HepG2 (cell line): Measurements from ENCODE around the gene ZNF222. TPM values are rescaled to one million over a fixed set of nuclear protein-coding genes. Genes with fewer than 3 reads are reported as not detected.

Experiments
- ATAC-seq: fragments of 200-7000 bp; cut with Tn5 transposase; 3 replicates; pipeline ENCODE4 v1.9.1; 2020; ENCODE audit warnings: mild to moderate bottlenecking, moderate library complexity
- BruUV-seq: library from RNA; stranded (reverse); fragments of 400-500 nt; replicated peaks from 2 replicates; lab custom pipeline; 2021; lab: Mats Ljungman, UMichigan
- CTCF ChIA-PET: fragments of 300-600 bp; formaldehyde crosslinking; extraction: SDS; loops from one replicate; lab custom pipeline; 2021; ENCODE audit warnings: low total read pairs, inconsistent platforms, low intra/inter-chr PET ratio; lab: Yijun Ruan, JAX
- POLR2A ChIA-PET: fragments of 350-600 bp; sonication (Branson Sonifier 250); formaldehyde crosslinking; loops from one replicate; lab custom pipeline; 2020; ENCODE audit warnings: antibody characterized with exemption, inconsistent platforms; lab: Yijun Ruan, JAX
- DNase-seq: peaks from one replicate; pipeline ENCODE4 v3.0.0-alpha.2; 2015; ENCODE audit warnings: low spot score
- FAIRE-seq: peaks from 3 replicates; lab custom pipeline; 2011; peaks lifted over from hg19 to GRCh38; lab: Jason Lieb, UNC
- H2AFZ ChIP-seq: one replicate; pipeline ENCODE4 v1.6.1; 2011; ENCODE audit warnings: low read length, inconsistent platforms
- H3K27ac ChIP-seq: fragments of 300-600 bp; 3 replicates; pipeline ENCODE4 v1.8.0; 2011; ENCODE audit warnings: mixed run types, mild to moderate bottlenecking, mixed read lengths, low read length, inconsistent platforms; ENCODE audit not compliant: insufficient read depth; ENCODE audit errors: extremely low read length
- H3K27me3 ChIP-seq, 2 experiments: fragments of 200-600 bp in 1 of 2; 2 replicates in 1 of 2; 3 replicates in 1 of 2; pipeline versions ENCODE4 v1.6.0 to v1.8.0; 2011; ENCODE audit warnings: low read length in 2 of 2, mild to moderate bottlenecking in 2 of 2, moderate library complexity in 2 of 2, inconsistent platforms in 1 of 2; ENCODE audit not compliant: insufficient read depth in 2 of 2, control insufficient read depth in 1 of 2
- H3K36me3 ChIP-seq, 2 experiments: fragments of 200-600 bp in 1 of 2; replicated peaks in 1 of 2; 2 replicates in 1 of 2; 3 replicates in 1 of 2; pipeline versions ENCODE4 v1.5.1 to v1.8.0; 2011; ENCODE audit warnings: low read length in 2 of 2, inconsistent platforms in 1 of 2; ENCODE audit not compliant: insufficient read depth in 2 of 2, control insufficient read depth in 1 of 2
- H3K4me1 ChIP-seq: 2 replicates; pipeline ENCODE4 v1.5.1; 2012; ENCODE audit warnings: low read length, inconsistent platforms; ENCODE audit not compliant: insufficient read depth
- H3K4me2 ChIP-seq: 2 replicates; pipeline ENCODE4 v1.6.0; 2011; ENCODE audit warnings: low read depth, low read length, inconsistent platforms
- H3K4me3 ChIP-seq, 3 experiments: fragments of 200-600 bp in 1 of 3; sonication (generic), shearing (Covaris generic) in 1 of 3; replicated peaks in 1 of 3; 2 replicates each; pipeline ENCODE4 v1.5.1; 2011 to 2016; ENCODE audit warnings: low read length in 3 of 3, inconsistent platforms in 2 of 3, low read depth in 2 of 3, mild to moderate bottlenecking in 2 of 3, control low read depth in 1 of 3, mixed read lengths in 1 of 3; ENCODE audit not compliant: insufficient read depth in 1 of 3
- H3K79me2 ChIP-seq: one replicate; pipeline ENCODE4 v1.6.1; 2011; ENCODE audit warnings: low read length, inconsistent platforms; ENCODE audit not compliant: insufficient read depth
- H3K9ac ChIP-seq: 2 replicates; pipeline ENCODE4 v1.6.0; 2011; ENCODE audit warnings: mild to moderate bottlenecking, low read depth, low read length, inconsistent platforms; ENCODE audit not compliant: insufficient read depth
- H3K9me3 ChIP-seq: 2 replicates; pipeline ENCODE4 v1.5.1; 2012; ENCODE audit warnings: mild to moderate bottlenecking, low read length
- H4K20me1 ChIP-seq: 2 replicates; pipeline ENCODE4 v1.6.0; 2011; ENCODE audit warnings: inconsistent platforms, mild to moderate bottlenecking, low read length, moderate library complexity; ENCODE audit not compliant: insufficient read depth
- CEBPB ChIP-seq: IDR thresholded peaks from 2 replicates; pipeline ENCODE4 v1.6.1; 2011; ENCODE audit warnings: low read depth, low read length, improper control_type of control experiment, borderline replicate concordance
- DNMT3B ChIP-seq: conservative IDR thresholded peaks from 2 replicates; pipeline ENCODE4 v1.6.1; 2016; ENCODE audit warnings: missing biosample characterization, control low read depth
- E2F1 ChIP-seq: sonication (generic); formaldehyde crosslinking; IDR thresholded peaks from 2 replicates; pipeline ENCODE4 v1.5.0; 2020; ENCODE audit warnings: missing genetic modification reagents
- KDM2A ChIP-seq: sonication (generic); formaldehyde crosslinking; IDR thresholded peaks from 2 replicates; pipeline ENCODE4 v1.4.0; 2020; ENCODE audit warnings: low read depth, missing genetic modification reagents, borderline replicate concordance
- MEF2D ChIP-seq: sonication (generic); formaldehyde crosslinking; IDR thresholded peaks from 2 replicates; pipeline ENCODE4 v1.5.1; 2020; ENCODE audit warnings: mild to moderate bottlenecking, missing genetic modification reagents
- NR2F6 ChIP-seq, 2 experiments: IDR thresholded peaks; 2 replicates each; pipeline ENCODE4 v1.6.1; 2016; ENCODE audit warnings: antibody characterized with exemption in 1 of 2, mild to moderate bottlenecking in 1 of 2
- PBX2 ChIP-seq: IDR thresholded peaks from 2 replicates; pipeline ENCODE4 v1.6.1; 2016; ENCODE audit warnings: control low read depth
- POLR2AphosphoS2 ChIP-seq: IDR thresholded peaks from 2 replicates; pipeline ENCODE4 v1.6.1; 2011; ENCODE audit warnings: low read depth, low read length, improper control_type of control experiment
- RAD21 ChIP-seq: fragments of 450-650 bp; formaldehyde crosslinking; IDR thresholded peaks from 2 replicates; pipeline ENCODE4 v1.5.0; 2020; ENCODE audit warnings: mild to moderate bottlenecking
- SCMH1 ChIP-seq: sonication (generic); formaldehyde crosslinking; IDR thresholded peaks from 2 replicates; pipeline ENCODE4 v1.9.0; 2021; ENCODE audit warnings: missing genetic modification reagents, mild to moderate bottlenecking, borderline replicate concordance
- SOX13 ChIP-seq, 3 experiments: fragments of 450-650 bp in 1 of 3; sonication (generic) in 1 of 3; formaldehyde crosslinking in 1 of 3; IDR thresholded peaks in 2 of 3; conservative IDR thresholded peaks in 1 of 3; 2 replicates each; pipeline versions ENCODE4 v1.5.0 to v1.6.1; 2016 to 2020; ENCODE audit warnings: antibody characterized with exemption in 1 of 3, mild to moderate bottlenecking in 1 of 3, missing compliant biosample characterization in 1 of 3, missing genetic modification reagents in 1 of 3, moderate library complexity in 1 of 3
- THAP7 ChIP-seq: sonication (generic); formaldehyde crosslinking; IDR thresholded peaks from 2 replicates; pipeline ENCODE4 v1.8.1; 2023; ENCODE audit warnings: mild to moderate bottlenecking, missing genetic modification reagents
- ZMYM4 ChIP-seq: sonication (generic); formaldehyde crosslinking; IDR thresholded peaks from 2 replicates; pipeline ENCODE4 v1.8.1; 2023; ENCODE audit warnings: mild to moderate bottlenecking, missing genetic modification reagents
- ZNF331 ChIP-seq: sonication (generic); formaldehyde crosslinking; IDR thresholded peaks from 2 replicates; pipeline ENCODE4 v1.4.0; 2020; ENCODE audit warnings: missing genetic modification reagents
- ZNF660 ChIP-seq: sonication (generic); formaldehyde crosslinking; IDR thresholded peaks from 2 replicates; pipeline ENCODE4 v1.5.1; 2020; ENCODE audit warnings: mild to moderate bottlenecking, low read depth, missing genetic modification reagents, borderline replicate concordance
- ZSCAN31 ChIP-seq: sonication (generic); formaldehyde crosslinking; IDR thresholded peaks from 2 replicates; pipeline ENCODE4 v1.5.0; 2020; ENCODE audit warnings: low read depth, mild to moderate bottlenecking, missing genetic modification reagents
- WGBS: methylation state at CpG from one replicate; pipeline ENCODE4 v1.1.6; 2017; ENCODE audit warnings: low lambda C conversion rate; 5-methylcytosine and 5-hydroxymethylcytosine counted together
- in situ Hi-C: cut with HindIII; loops from 2 replicates; pipeline ENCODE4 v1.10.0; 2017; ENCODE audit warnings: low pct_unique_long_range_greater_than_20kb; ENCODE audit not compliant: extremely low pct_ligation_motif_present
- intact Hi-C: fragments of 100-400 bp; cut with micrococcal nuclease; formaldehyde crosslinking; loops from one replicate; pipeline ENCODE4 v1.10.0; 2022; ENCODE audit not compliant: unreplicated experiment
- polyA plus RNA-seq, 8 experiments: library from polyadenylated mRNA; depleted of rRNA in 3 of 8; stranded (reverse) in 7 of 8; unstranded in 1 of 8; fragments of >200 nt; fragmentation: Illumina TruSeq in 4 of 8; extraction: Trizol in 4 of 8; gene quantifications; 2 replicates each; pipeline versions ENCODE4 v1.2.1 to v1.2.3, GENCODE V29; 2011 to 2016; ENCODE audit warnings: low read depth in 4 of 8, missing spikeins in 1 of 8, mixed read lengths in 1 of 8; ENCODE audit not compliant: insufficient read depth in 1 of 8
- total RNA-seq, 5 experiments: library from RNA; depleted of rRNA; stranded (reverse); fragments of >200 nt; fragmentation: Illumina TruSeq; extraction: Trizol; gene quantifications; 2 replicates each; pipeline ENCODE4 v1.2.3, GENCODE V29; 2016; ENCODE audit warnings: low read depth in 1 of 5

ZNF222 gene
- total and polyA plus RNA-seq, 2 of the 13 experiments (the other 11 are each of a cell fraction or from before 2014, with no cell fraction given), result 2.2 to 6.2 TPM

DNA sequence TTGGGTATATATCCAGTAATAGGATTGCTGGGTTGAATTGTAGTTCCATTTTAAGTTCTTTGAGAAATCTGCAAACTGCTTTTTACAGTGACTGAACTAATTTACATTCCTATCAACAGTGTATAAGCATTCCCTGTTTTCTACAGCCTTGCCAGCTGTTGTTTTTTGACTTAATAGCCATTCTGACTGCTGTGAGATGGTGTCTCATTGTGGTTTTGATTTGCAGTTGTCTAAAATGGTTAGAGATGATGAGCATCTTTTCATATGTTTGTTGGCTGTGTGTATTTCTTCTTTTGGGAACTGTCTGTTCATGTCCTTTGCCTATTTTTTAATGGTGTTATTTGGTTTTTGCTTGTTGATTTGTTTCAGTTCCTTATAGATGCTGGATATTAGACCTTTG lies 4.0 kb upstream of the ZNF222 start:
- FAIRE-seq, result no peak
- no peak overlapping the region for H2AFZ ChIP-seq
- H3K79me2 ChIP-seq, result peaks cover 4% of the 10 kb centered on the region
- H3K4me2 ChIP-seq, result no peak overlapping the region
- in situ Hi-C loops, result no loop called here
- no peak for TF ChIP-seq E2F1 (CRISPR knock-in tag)
- TF ChIP-seq, all 625 proteins: peak for 0
- no peaks in the 10 kb centered on the region; a peak in 1 of 5 replicates for H3K27me3 ChIP-seq
- intact Hi-C loops, result no loop called here
- ATAC-seq, result no peak
- no peak for DNase-seq
- no peak overlapping the region for H3K9ac ChIP-seq
- POLR2A ChIA-PET, result no interaction called here
- no peaks in the 10 kb centered on the region for H4K20me1 ChIP-seq
- H3K9me3 ChIP-seq, result no peaks in the 10 kb centered on the region
- CTCF ChIA-PET, result no interaction called here
- H3K4me1 ChIP-seq, result peaks cover 10% of the 10 kb centered on the region; the same call in 1 of the 2 replicates
- no peaks in the 10 kb centered on the region for H3K36me3 ChIP-seq
- BruUV-seq, result no TSS peak
- H3K4me3 ChIP-seq, result no peak overlapping the region
- H3K27ac ChIP-seq, result no peak overlapping the region

DNA sequence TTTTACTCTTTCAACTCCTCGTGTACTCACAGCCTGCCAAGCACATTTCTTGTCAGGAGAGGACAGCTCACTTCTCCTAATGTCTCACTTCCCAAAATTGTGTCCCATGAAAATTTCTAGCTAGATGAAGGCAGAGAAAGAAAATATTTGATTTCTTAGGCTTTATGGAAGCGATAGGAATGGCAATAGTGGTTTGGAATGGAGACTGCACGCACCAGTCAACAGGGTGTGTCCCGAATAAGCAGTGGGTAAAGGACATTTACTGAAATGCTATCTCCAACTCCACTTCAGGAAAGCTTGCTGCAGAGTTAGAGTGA lies 321 bp upstream of the ZNF222 start:
- peak overlapping the region; percentile 85 for H3K4me2 ChIP-seq
- peaks cover 4% of the 10 kb centered on the region for H3K79me2 ChIP-seq
- peaks cover 3 to 16% of the 10 kb centered on the region in 2 experiments; a peak in 3 of 5 replicates for H3K36me3 ChIP-seq
- H2AFZ ChIP-seq, result peak overlapping the region; percentile 98
- H4K20me1 ChIP-seq, result no peaks in the 10 kb centered on the region
- intact Hi-C loops (loop anchor here (2.0 kb wide), 1 partner anchor 74 kb away; the partner anchor contains the start of gene ZNF221), in situ Hi-C loops (no loop called here)
- ATAC-seq, result no peak
- ChIA-PET CTCF (no interaction called here), POLR2A (interaction anchor here (0.7 to 1.6 kb wide), 3 partner anchors 20 to 117 kb away, joined by 3 to 5 read pairs (median 3); partner anchors contain the start of gene ZNF45)
- WGBS, result 41% methylated on average over 4 of the region's 4 CpGs
- H3K27me3 ChIP-seq, result no peaks in the 10 kb centered on the region; a peak in 1 of 5 replicates
- no peaks in the 10 kb centered on the region for H3K9me3 ChIP-seq
- no TSS peak for BruUV-seq
- peaks cover 16% of the 10 kb centered on the region; the same call in 1 of the 2 replicates for H3K4me1 ChIP-seq
- peak overlapping the region; percentile 75 for H3K9ac ChIP-seq
- peak overlapping the region; percentile 88 to 97 (median 91) for H3K4me3 ChIP-seq
- FAIRE-seq, result no peak
- H3K27ac ChIP-seq, result no peak overlapping the region
- no peak for DNase-seq
- no peak for TF ChIP-seq SOX13 (IDR thresholded peaks at IDR 0.05)
- 0 out of 4 replicates have a peak, but pooled peaks of 1 of the 2 experiments have one; percentile 5 for TF ChIP-seq SOX13 (CRISPR knock-in tag; conservative IDR thresholded peaks at IDR 0.05 in 1 of 2, IDR thresholded peaks at IDR 0.05 in 1 of 2)
- TF ChIP-seq DNMT3B (CRISPR knock-in tag), result no peak
- TF ChIP-seq THAP7, result no peak
- TF ChIP-seq CEBPB, result no peak
- 0 out of 2 replicates have a peak, but pooled peaks have one; percentile 35 for TF ChIP-seq MEF2D (CRISPR knock-in tag)
- TF ChIP-seq SCMH1, result no peak
- 0 out of 2 replicates have a peak, but pooled peaks have one; percentile 11 for TF ChIP-seq ZNF331 (CRISPR knock-in tag)
- TF ChIP-seq RAD21 (CRISPR knock-in tag), result no peak
- TF ChIP-seq NR2F6 (IDR thresholded peaks at IDR 0.05), result no peak
- TF ChIP-seq NR2F6 (CRISPR knock-in tag; IDR thresholded peaks at IDR 0.05), result no peak
- TF ChIP-seq KDM2A (CRISPR knock-in tag), result no peak
- TF ChIP-seq ZSCAN31 (CRISPR knock-in tag), result no peak
- TF ChIP-seq PBX2, result no peak
- no peak for TF ChIP-seq POLR2AphosphoS2
- TF ChIP-seq ZNF660 (CRISPR knock-in tag), result no peak
- peak; percentile 34; the same call in 1 of the 2 replicates for TF ChIP-seq ZMYM4 (CRISPR knock-in tag)
